ENCODE measurements around the gene DPPA2.

Gene DPPA2

GRCh38 chr3:109337393-109337792, 21.1 kb upstream of the DPPA2 start, which contains the start of gene DPPA4:
TSS of gene DPPA4 (minus strand) at chr3:109337546. CDS start at chr3:109337517, 29 bp downstream.
- H3K4me3 ChIP-seq (ENCODE audit: low read depth, low read length) = peak within 1 kb of the TSS; percentile 48
- TF ChIP-seq, protein P1, sequence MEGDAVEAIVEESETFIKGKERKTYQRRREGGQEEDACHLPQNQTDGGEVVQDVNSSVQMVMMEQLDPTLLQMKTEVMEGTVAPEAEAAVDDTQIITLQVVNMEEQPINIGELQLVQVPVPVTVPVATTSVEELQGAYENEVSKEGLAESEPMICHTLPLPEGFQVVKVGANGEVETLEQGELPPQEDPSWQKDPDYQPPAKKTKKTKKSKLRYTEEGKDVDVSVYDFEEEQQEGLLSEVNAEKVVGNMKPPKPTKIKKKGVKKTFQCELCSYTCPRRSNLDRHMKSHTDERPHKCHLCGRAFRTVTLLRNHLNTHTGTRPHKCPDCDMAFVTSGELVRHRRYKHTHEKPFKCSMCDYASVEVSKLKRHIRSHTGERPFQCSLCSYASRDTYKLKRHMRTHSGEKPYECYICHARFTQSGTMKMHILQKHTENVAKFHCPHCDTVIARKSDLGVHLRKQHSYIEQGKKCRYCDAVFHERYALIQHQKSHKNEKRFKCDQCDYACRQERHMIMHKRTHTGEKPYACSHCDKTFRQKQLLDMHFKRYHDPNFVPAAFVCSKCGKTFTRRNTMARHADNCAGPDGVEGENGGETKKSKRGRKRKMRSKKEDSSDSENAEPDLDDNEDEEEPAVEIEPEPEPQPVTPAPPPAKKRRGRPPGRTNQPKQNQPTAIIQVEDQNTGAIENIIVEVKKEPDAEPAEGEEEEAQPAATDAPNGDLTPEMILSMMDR (IDR thresholded peaks at IDR 0.05; ENCODE audit: low read depth, low read length) = no peak

DNA sequence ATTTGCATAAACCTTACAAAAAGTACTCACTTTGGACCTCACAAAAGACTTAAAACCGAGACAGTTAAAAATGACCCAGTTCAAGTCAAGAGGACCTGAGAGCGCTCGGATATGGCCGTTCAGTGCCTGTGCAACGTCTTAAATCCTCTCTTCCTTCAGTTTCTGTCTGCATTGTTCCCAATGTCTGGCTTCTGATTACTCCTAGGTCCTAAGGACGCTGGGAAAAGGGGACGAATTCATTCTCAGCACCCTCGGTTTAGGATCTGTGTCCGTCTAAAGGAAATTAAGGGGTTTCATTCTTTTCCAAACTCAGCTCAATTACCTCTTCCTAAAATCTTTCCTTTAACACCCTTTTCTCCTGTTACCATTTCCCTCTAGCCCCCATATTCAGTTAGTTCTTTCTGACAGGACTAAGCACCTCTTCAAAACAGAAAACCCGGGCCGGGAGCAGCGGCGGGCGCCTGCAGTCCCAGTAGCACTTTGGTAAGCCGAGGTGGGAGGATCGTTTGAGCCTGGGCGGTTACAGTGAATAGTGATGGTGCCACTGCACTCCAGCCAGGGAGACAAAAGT, 20.1 kb upstream of the DPPA2 start:
- TF ChIP-seq, protein P1 (IDR thresholded peaks at IDR 0.05; ENCODE audit: low read depth, low read length) = no peak
- peak overlapping the region; percentile 48 for H3K4me3 ChIP-seq (ENCODE audit: low read depth, low read length)

DNA sequence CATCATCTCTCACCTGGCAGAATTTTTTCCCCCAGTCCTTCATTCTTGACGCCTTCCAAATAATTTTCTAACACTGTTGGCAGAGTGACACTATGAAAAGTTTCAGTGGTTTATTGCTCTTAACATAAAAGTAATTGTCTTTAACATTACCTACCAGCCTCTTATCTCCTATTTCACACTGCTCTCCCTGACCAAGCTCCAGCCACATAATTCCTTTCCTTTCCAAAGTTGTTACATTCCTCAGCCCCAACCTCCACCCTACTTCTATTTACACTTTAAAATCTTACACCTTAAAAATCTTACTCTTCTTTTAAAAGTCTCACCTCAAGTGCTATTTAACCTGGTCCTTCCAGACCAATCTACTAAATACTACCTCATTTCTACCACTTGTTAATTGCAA, 18.3 kb upstream of the DPPA2 start:
- TF ChIP-seq, protein P1 (IDR thresholded peaks at IDR 0.05; ENCODE audit: low read depth, low read length) = no peak
- H3K4me3 ChIP-seq (ENCODE audit: low read depth, low read length) = no peak overlapping the region

DNA sequence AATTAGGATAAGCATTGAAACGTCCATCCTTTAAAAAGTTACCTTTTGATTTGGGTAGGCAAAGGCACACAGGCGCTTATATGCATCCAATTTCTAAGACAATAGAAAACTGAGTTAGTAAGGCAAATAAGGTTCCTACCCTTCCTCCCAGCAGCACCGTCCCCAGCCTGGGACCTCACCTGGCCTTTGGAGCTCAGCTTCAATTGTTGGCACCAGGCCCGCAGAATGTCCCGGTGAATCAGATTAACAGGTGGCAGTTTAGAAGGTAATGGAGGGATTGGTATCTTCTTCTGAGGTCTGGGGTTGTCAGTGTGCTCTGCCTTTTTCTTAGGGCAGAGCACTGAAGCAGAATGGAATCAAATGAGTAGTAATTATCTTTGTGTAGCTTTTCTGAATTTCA, 15.4 kb upstream of the DPPA2 start:
- no peak overlapping the region for H3K4me3 ChIP-seq (ENCODE audit: low read depth, low read length)
- TF ChIP-seq, protein P1 (IDR thresholded peaks at IDR 0.05; ENCODE audit: low read depth, low read length) = no peak

- TF ChIP-seq, protein P1 (IDR thresholded peaks at IDR 0.05; ENCODE audit: low read depth, low read length) = no peak
- H3K4me3 ChIP-seq (ENCODE audit: low read depth, low read length) = no peak overlapping the region
Measured at GRCh38 chr3:109330405-109330804, 14.1 kb upstream of the DPPA2 start.

- TF ChIP-seq, protein P1 (IDR thresholded peaks at IDR 0.05; ENCODE audit: low read depth, low read length) = no peak
- no peak overlapping the region for H3K4me3 ChIP-seq (ENCODE audit: low read depth, low read length)
Measured at GRCh38 chr3:109328202-109328601, 11.9 kb upstream of the DPPA2 start.

DNA sequence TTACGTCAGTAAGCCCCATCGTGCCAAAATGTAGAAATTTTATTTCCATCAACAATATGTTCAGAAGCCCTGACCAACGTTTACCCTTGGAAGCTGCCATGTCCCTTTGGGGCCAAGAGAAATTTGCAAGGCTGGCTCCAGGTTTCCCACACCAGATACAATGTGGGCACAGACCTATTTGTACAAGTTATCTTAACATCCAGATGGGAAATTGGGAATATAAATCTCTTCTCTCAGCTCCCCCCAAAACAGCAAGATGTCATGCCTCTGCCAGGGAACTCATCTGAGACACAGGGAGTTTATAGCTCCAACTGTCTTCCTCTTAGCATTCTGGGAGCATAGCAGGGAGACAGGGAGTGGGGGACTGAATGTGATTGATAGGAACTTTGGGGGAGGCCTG, 9.3 kb upstream of the DPPA2 start:
- TF ChIP-seq, protein P1 (IDR thresholded peaks at IDR 0.05; ENCODE audit: low read depth, low read length) = no peak
- H3K4me3 ChIP-seq (ENCODE audit: low read depth, low read length) = no peak overlapping the region
